HG02840 (cell line): ENCODE data around the gene HAT1.

Experiments
- ATAC-seq: cut with Tn5 transposase; IDR thresholded peaks from one replicate; pipeline ENCODE4 v1.9.1; 2021; ENCODE audit warnings: mild to moderate bottlenecking, moderate library complexity, moderate number of reproducible peaks; ENCODE audit not compliant: unreplicated experiment, low FRiP score

The HAT1 gene

DNA sequence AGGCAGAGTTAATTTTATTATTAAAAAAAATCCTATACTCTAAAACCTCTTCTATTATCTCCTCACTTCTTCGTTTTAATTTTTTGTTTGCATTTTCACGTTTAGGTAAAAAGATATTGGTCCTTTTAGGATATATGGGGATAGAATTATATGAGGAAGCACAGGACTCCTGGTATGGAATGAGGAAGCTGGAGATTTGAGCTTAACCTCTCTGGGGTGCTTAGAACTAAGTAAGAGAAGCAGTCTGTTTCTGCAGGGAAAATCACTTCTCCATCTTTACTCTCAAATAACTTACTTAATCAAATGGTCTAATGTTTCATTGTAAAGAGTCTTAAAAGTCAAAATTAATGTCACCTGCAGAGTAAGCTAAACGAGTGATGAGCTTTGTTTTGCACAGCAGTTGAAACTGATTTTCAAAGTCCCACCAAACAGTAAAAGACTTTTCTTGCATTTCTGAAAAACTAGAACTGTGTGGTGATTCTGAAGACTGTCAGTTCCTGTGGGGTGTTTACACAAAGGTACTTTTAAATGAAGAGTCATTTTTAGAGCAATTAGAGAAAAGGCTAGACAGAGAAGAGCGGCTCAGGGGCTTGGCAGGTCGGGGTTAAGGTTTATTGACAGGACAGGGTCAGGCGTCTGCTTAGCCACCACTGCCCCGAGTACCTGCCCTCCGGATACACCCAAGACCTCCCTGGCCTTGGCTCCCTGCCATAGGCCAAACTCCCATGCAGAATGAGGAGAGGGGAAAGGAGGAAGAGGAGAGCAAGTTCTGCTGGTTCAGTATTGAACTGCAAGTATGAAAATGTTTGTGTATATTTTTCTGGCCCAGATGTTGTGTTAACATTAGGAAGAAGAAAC lies 99.0 kb downstream of the HAT1 start:
- ATAC-seq = no peak

DNA sequence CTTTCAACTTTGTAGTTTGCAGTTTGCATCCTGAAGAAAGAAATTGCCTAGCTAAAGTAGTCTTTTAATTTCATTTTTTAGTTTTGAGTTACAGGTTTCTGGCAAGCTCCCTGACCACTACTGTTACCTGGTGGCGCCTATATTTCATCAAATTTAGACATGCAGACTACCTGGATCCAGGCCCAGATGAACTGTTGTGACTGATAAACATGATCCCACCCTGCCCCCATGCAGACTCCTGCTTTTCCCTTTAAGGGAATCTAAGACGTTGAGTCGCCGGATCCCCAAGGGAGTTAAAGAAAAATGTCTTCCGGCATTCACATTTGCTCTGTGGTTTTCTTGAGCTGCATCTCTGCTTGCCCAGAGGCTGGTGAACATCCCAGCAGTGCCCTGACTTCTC lies 99.7 kb downstream of the HAT1 start:
- no peak for ATAC-seq

DNA sequence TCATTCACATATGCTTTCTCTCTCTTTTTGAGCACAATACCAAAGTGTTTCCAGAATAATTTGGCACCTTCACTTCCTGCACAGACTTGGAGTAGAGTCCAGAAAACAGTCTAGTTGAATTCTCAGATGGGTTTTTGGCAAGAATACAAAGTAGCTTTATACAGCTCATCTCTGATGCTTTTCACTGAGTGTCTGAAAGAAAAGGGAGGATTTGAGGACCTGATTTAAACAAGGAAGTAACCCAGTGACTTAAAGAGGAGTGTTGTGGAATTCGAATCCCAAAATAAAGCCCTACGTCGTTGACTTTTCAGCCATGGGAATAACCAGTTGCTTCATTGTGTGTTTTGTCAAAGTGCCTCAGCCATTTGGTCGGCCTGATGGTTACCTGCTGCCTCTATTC lies 109.3 kb downstream of the HAT1 start:
- no peak for ATAC-seq
